GM19455 (cell line): Measurements from ENCODE around the gene POLR3B.

ENCODE experiments used
- ATAC-seq: cut with Tn5 transposase; IDR thresholded peaks from one replicate; pipeline ENCODE4 v1.9.1; 2021; ENCODE audit not compliant: unreplicated experiment

POLR3B gene

DNA sequence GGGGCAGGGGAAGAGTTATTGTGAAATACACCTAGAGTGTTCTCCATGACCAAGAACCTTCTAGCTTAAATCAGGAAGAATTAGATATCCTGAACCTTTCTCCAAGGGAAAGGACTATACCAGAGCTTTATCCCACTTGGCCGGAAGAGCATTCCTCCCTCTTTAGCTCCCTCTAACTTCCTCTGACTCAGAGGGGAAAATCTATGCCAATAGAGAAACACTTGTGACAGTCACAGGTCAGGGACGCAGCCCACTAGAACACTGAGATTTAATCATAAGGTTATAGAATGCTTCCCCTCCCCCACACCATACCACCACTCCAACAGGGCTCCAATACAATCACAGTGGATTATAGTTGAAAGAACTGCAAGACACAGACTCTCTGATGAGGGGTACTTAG is 169.8 kb downstream of the POLR3B start:
- no peak for ATAC-seq

DNA sequence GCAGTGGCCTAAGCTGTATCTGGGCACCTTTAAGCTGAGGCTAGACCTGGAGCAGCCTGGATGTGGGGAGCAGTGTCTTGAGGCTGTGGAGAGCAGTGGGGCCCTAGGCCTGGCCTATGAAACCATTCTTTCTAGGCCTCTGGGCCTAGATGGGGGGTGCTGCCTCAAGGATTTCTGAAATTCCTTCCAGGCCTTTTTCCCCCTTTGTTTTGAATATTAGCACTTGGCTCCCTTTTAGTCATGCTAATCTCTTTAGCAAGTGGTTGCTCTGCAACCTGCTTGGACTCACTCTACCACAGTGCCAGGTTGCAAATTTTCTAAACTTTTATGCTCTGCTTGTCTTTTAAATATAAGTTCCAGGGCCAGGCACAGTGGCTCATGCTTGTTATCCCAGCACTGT is 183.7 kb downstream of the POLR3B start:
- ATAC-seq, result no peak

DNA sequence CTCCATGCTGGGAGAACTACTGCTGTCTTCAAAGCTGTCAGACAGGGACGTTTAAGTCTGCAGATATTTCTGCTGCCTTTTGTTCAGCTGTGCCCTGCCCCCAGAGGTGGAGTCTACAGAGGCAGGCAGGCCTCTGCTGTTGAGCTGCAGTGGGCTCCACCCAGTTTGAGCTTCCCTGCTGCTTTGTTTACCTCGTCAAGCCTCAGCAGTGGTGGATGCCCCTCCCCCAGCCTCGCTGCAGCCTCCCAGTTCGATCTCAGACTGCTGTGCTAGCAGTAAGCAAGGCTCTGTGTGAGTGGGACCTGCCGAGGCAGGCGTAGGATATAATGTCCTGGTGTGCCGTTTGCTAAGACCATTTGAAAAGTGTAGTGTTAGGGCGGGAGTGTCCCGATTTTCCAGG is 193.9 kb downstream of the POLR3B start:
- no peak for ATAC-seq

DNA sequence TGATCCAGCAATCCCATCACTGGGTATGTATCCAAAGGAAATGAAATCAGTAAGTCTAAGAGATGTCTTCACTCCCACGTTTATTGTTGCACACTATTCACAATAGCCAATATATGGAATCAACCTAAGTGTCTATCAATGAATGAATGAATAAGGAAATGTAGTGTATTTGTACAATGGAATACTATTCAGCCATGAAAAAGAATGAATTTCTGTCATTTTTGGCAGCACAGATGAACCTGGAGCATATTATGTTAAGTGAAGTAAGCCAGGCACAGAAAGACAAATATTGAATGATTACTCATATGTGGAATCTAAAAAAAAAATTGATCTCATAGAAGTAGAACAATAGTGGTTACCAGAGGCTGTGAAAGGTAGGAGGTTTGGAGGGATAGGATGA is 194.7 kb downstream of the POLR3B start:
- ATAC-seq, result no peak
